ENCODE data around the gene NRF1. TPM values are rescaled to one million over a fixed set of nuclear protein-coding genes. Genes with fewer than 3 reads are reported as not detected.

Gene NRF1
- total RNA-seq, 2 donors from 2014 or later = 22.9 to 26.4 TPM

- H3K4me3 ChIP-seq (ENCODE audit: low read length) = no peak overlapping the region
- H3K4me1 Mint-ChIP-seq = peaks cover 2% of the 10 kb centered on the region
- H3K27ac Mint-ChIP-seq = no peak overlapping the region
- H3K4me3 Mint-ChIP-seq = no peak overlapping the region
- no peaks in the 10 kb centered on the region for H3K36me3 Mint-ChIP-seq (ENCODE audit: low read depth)
- no peak for DNase-seq
- TF ChIP-seq CTCF (conservative IDR thresholded peaks at IDR 0.05) = no peak
- H3K27me3 ChIP-seq (ENCODE audit: control insufficient read depth, insufficient read depth, low read length, poor library complexity, severe bottlenecking) = peaks cover 4% of the 10 kb centered on the region
- H3K36me3 ChIP-seq (ENCODE audit: control insufficient read depth, insufficient read depth, low read length) = no peaks in the 10 kb centered on the region
- no peak overlapping the region for H3K9ac ChIP-seq (ENCODE audit: extremely low read depth, low read length, poor library complexity, severe bottlenecking)
- no peaks in the 10 kb centered on the region for H3K9me3 ChIP-seq (ENCODE audit: control insufficient read depth, low read length)
- 89 to 90% methylated on average over 11 to 21 of the region's 21 CpGs for WGBS, 2 experiments (ENCODE audit: insufficient coverage in 1 of 2, insufficient read length in 1 of 2)
- H3K27me3 Mint-ChIP-seq (ENCODE audit: insufficient read depth) = peaks cover 33% of the 10 kb centered on the region
- no peaks in the 10 kb centered on the region for H3K9me3 Mint-ChIP-seq
- H3K27ac ChIP-seq (ENCODE audit: low read depth, low read length) = no peak overlapping the region
- H3K4me1 ChIP-seq (ENCODE audit: control insufficient read depth, insufficient read depth, low read length) = no peaks in the 10 kb centered on the region
These were observed 158.6 kb downstream of the NRF1 start for GRCh38 chr7:129769866-129770808.

- Histone ChIP-seq H3K9me3 (ENCODE audit: control insufficient read depth, low read length) (no peaks in the 10 kb centered on the region), H3K9ac (ENCODE audit: extremely low read depth, low read length, poor library complexity, severe bottlenecking) (no peak overlapping the region), H3K36me3 (ENCODE audit: control insufficient read depth, insufficient read depth, low read length) (no peaks in the 10 kb centered on the region), H3K4me1 (ENCODE audit: control insufficient read depth, insufficient read depth, low read length) (no peaks in the 10 kb centered on the region), H3K27me3 (ENCODE audit: control insufficient read depth, insufficient read depth, low read length, poor library complexity, severe bottlenecking) (peaks cover 15% of the 10 kb centered on the region), H3K4me3 (ENCODE audit: low read length) (no peak overlapping the region), H3K27ac (ENCODE audit: low read depth, low read length) (no peak overlapping the region)
- no peak overlapping the region for H3K4me3 Mint-ChIP-seq
- no peaks in the 10 kb centered on the region for H3K9me3 Mint-ChIP-seq
- H3K36me3 Mint-ChIP-seq (ENCODE audit: low read depth) = no peaks in the 10 kb centered on the region
- TF ChIP-seq CTCF (conservative IDR thresholded peaks at IDR 0.05) = no peak
- 89 to 100% methylated on average over 1 to 19 of the region's 19 CpGs for WGBS, 2 experiments (ENCODE audit: insufficient coverage in 1 of 2, insufficient read length in 1 of 2)
- peaks cover 45% of the 10 kb centered on the region for H3K27me3 Mint-ChIP-seq (ENCODE audit: insufficient read depth)
- H3K27ac Mint-ChIP-seq = no peak overlapping the region
- peaks cover 5% of the 10 kb centered on the region for H3K4me1 Mint-ChIP-seq
- peak; percentile 45 for DNase-seq
These were observed 159.8 kb downstream of the NRF1 start for GRCh38 chr7:129771201-129771927.

GRCh38 chr7:129771928-129772479 is 160.5 kb downstream of the NRF1 start:
- WGBS, 2 experiments (ENCODE audit: insufficient coverage in 1 of 2, insufficient read length in 1 of 2) = 71 to 75% methylated on average over 8 to 18 of the region's 18 CpGs
- H3K27me3 Mint-ChIP-seq (ENCODE audit: insufficient read depth) = peaks cover 52% of the 10 kb centered on the region
- H3K4me3 Mint-ChIP-seq = no peak overlapping the region
- no peak overlapping the region for H3K4me3 ChIP-seq (ENCODE audit: low read length)
- H3K4me1 ChIP-seq (ENCODE audit: control insufficient read depth, insufficient read depth, low read length) = no peaks in the 10 kb centered on the region
- no peaks in the 10 kb centered on the region for H3K36me3 ChIP-seq (ENCODE audit: control insufficient read depth, insufficient read depth, low read length)
- TF ChIP-seq CTCF (conservative IDR thresholded peaks at IDR 0.05) = no peak
- H3K36me3 Mint-ChIP-seq (ENCODE audit: low read depth) = no peaks in the 10 kb centered on the region
- H3K27ac ChIP-seq (ENCODE audit: low read depth, low read length) = no peak overlapping the region
- no peak overlapping the region for H3K9ac ChIP-seq (ENCODE audit: extremely low read depth, low read length, poor library complexity, severe bottlenecking)
- peaks cover 5% of the 10 kb centered on the region for H3K4me1 Mint-ChIP-seq
- no peak overlapping the region for H3K27ac Mint-ChIP-seq
- DNase-seq = peak; percentile 67
- H3K9me3 ChIP-seq (ENCODE audit: control insufficient read depth, low read length) = no peaks in the 10 kb centered on the region
- no peaks in the 10 kb centered on the region for H3K9me3 Mint-ChIP-seq
- peaks cover 21% of the 10 kb centered on the region for H3K27me3 ChIP-seq (ENCODE audit: control insufficient read depth, insufficient read depth, low read length, poor library complexity, severe bottlenecking)

Measured in endodermal cell (in vitro differentiated cells).